NB4 (cell line): ENCODE data around the gene KRT32.

ENCODE experiments used
- CTCF ChIP-seq: IDR thresholded peaks from one replicate; pipeline ENCODE4 v1.5.1; 2012; ENCODE audit warnings: low read depth, low read length
- MAX ChIP-seq: IDR thresholded peaks from 2 replicates; pipeline ENCODE4 v1.6.1; 2011; ENCODE audit warnings: low read depth, low read length
- MYC ChIP-seq: IDR thresholded peaks from 2 replicates; pipeline ENCODE4 v1.6.1; 2011; ENCODE audit warnings: low read depth, low read length
- POLR2A ChIP-seq: IDR thresholded peaks from 2 replicates; pipeline ENCODE4 v1.6.1; 2011; ENCODE audit warnings: mild to moderate bottlenecking; ENCODE audit not compliant: insufficient read length; ENCODE audit errors: extremely low read depth

DNA sequence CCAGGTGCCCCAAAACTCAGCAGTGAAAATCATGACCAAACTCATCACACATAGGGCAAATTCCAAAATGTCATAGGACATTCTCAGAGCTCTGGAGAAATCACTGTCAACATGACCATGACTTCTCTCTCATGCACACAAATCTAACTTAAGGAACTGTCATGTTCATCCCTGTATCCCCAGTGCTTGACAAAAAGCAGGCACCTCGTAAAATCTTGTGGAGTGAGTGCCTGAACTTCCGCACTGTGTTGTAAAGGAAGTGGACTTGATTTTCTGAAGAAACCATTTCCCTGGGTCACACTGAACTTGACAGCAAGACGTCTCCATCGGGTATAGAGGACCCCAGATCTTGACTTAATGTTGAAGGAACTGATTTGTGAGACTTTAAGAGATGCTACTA is 45.6 kb downstream of the KRT32 start:
- TF ChIP-seq POLR2A (no peak), MAX (no peak), CTCF (no peak), MYC (no peak)
